GM21381 (cell line): ENCODE results near the gene POM121C.
"Not testable (repeated sequence)": the region's sequence is repeated elsewhere in the genome, so short reads cannot be mapped to it uniquely, and the experiment has no call there.

ENCODE experiments used
- ATAC-seq: cut with Tn5 transposase; IDR thresholded peaks from one replicate; pipeline ENCODE4 v1.9.1; 2021; ENCODE audit warnings: mild to moderate bottlenecking, moderate library complexity; ENCODE audit not compliant: unreplicated experiment

The POM121C gene

GRCh38 chr7:75397865-75398264 is 88.2 kb downstream of the POM121C start:
- ATAC-seq: not testable (repeated sequence)

GRCh38 chr7:75395329-75395728 is 90.8 kb downstream of the POM121C start, which contains the start of gene TRIM73:
TRIM73 (plus strand) TSS chr7:75395629; CDS start chr7:75398934, 3,305 bp downstream.
- ATAC-seq: not testable (repeated sequence)

DNA sequence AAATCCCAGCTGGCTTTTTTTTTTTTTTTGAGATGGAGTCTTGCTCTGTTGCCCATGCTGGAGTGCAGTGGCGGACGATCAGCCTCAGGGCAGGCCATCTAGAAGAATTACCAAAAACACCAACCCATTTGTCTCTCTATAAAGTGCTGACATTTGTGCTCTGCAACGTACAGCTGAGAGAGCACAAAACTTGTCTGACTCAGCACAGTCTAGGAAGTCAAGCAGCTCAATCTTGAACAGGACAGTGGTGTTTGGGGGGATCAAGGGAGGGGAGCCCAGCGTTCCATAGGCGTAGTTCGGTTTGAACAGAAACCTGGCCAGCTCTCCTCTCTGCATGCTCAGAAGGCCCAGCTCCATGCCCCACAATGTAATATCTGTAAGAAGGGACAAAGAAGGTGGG is 92.9 kb downstream of the POM121C start:
- ATAC-seq: not testable (repeated sequence)

- ATAC-seq: not testable (repeated sequence)
Observed at GRCh38 chr7:75374519-75375317, 111.4 kb downstream of the POM121C start.

DNA sequence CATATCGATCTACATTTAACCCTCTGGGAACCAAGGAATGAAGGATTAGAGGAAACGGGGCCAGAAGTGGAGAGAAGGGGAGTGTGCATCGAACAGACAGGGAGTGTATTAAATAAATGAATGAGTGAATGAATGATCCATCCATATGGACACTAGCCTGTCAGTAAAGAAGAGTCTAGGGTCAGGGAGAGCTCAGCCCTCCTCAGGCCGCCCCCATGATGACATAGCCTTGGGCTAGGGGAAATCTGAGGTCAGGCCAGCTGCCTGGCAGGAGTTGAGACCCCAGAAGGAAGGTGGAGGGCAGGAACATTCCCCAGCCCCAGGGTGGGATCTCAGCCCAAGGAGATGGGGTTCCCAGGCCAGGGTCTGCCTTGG is 112.0 kb downstream of the POM121C start:
- not testable (repeated sequence) for ATAC-seq

DNA sequence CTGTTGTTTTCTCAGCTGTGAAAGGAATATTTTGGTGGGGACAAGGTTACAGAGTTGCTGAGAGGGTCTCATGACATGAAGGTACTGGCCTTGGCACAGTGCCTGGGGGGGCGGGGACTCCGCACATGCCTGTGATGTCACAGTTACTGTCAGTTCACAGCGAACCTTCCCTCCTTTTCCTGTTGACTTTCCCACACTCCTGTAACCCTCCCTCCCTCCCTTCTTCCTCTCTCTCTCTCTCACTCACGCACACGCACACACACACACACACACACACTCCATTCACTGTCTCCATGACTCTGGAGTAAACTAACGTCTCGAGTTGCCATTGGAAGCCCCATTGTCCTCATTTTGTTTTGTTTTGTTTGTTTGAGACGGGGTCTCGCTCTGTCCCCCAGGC is 118.8 kb downstream of the POM121C start:
- not testable (repeated sequence) for ATAC-seq
